ENCODE results near the gene PRRG2. TPM values are rescaled to one million over a fixed set of nuclear protein-coding genes. Genes with fewer than 3 reads are reported as not detected.

Gene PRRG2
- total and polyA plus RNA-seq, 10 of the 15 experiments (the other 5 are each of a cell fraction or from before 2014, with no cell fraction given): 0.09 to 2.1 (median 0.86) TPM

GRCh38 chr19:49624967-49625910, 44.1 kb downstream of the PRRG2 start (continued):
- no peak for TF ChIP-seq MLLT1 (IDR thresholded peaks at IDR 0.05)
- no peak for TF ChIP-seq ZNF207 (IDR thresholded peaks at IDR 0.05; ENCODE audit: borderline replicate concordance)
- TF ChIP-seq RB1 (IDR thresholded peaks at IDR 0.05; ENCODE audit: borderline replicate concordance): no peak
- TF ChIP-seq FOXK2 (IDR thresholded peaks at IDR 0.05): no peak

DNA sequence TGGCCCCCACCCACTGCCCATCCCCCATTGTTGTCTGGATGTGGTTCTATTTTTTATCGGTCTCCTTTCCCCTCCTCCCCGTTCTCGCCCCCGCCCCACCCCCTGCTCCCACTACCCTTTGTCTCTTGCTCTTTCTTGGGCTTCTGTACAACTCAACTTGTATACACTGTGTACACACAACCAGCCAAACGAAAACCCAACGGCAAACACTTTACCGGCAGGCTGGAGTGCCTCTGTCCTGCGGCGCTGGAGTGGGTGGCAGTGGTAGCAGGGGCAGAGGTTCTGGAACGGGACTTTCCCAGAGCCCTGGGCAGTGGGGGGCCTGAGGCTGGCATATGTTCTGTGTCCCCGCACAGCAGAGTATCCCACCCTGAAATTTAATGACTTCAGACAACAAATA, 45.1 kb downstream of the PRRG2 start:
- ATAC-seq (no peak), DNase-seq (ENCODE audit: low read depth, low spot score) (no peak), FAIRE-seq (no peak)
- TF ChIP-seq PAX5 (IDR thresholded peaks at IDR 0.05; ENCODE audit: borderline replicate concordance, low read depth, low read length): no peak
- no peak for TF ChIP-seq ATF7 (IDR thresholded peaks at IDR 0.05; ENCODE audit: low read depth)
- TF ChIP-seq CBX3 (IDR thresholded peaks at IDR 0.05; ENCODE audit: borderline replicate concordance, low read depth): no peak
- TF ChIP-seq, protein P1, sequence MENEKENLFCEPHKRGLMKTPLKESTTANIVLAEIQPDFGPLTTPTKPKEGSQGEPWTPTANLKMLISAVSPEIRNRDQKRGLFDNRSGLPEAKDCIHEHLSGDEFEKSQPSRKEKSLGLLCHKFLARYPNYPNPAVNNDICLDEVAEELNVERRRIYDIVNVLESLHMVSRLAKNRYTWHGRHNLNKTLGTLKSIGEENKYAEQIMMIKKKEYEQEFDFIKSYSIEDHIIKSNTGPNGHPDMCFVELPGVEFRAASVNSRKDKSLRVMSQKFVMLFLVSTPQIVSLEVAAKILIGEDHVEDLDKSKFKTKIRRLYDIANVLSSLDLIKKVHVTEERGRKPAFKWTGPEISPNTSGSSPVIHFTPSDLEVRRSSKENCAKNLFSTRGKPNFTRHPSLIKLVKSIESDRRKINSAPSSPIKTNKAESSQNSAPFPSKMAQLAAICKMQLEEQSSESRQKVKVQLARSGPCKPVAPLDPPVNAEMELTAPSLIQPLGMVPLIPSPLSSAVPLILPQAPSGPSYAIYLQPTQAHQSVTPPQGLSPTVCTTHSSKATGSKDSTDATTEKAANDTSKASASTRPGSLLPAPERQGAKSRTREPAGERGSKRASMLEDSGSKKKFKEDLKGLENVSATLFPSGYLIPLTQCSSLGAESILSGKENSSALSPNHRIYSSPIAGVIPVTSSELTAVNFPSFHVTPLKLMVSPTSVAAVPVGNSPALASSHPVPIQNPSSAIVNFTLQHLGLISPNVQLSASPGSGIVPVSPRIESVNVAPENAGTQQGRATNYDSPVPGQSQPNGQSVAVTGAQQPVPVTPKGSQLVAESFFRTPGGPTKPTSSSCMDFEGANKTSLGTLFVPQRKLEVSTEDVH (IDR thresholded peaks at IDR 0.05; ENCODE audit: low read depth, partially characterized antibody): no peak
- TF ChIP-seq, protein P2, sequence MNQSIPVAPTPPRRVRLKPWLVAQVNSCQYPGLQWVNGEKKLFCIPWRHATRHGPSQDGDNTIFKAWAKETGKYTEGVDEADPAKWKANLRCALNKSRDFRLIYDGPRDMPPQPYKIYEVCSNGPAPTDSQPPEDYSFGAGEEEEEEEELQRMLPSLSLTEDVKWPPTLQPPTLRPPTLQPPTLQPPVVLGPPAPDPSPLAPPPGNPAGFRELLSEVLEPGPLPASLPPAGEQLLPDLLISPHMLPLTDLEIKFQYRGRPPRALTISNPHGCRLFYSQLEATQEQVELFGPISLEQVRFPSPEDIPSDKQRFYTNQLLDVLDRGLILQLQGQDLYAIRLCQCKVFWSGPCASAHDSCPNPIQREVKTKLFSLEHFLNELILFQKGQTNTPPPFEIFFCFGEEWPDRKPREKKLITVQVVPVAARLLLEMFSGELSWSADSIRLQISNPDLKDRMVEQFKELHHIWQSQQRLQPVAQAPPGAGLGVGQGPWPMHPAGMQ (IDR thresholded peaks at IDR 0.05; ENCODE audit: borderline replicate concordance): no peak
- no peak for TF ChIP-seq SRF (IDR thresholded peaks at IDR 0.05; ENCODE audit: low read depth in 2 of 2, low read length in 2 of 2)
- TF ChIP-seq NR2C1 (IDR thresholded peaks at IDR 0.05): no peak
- Histone ChIP-seq H3K36me3 (ENCODE audit: control insufficient read depth in 2 of 2, insufficient read depth in 2 of 2, low read length in 1 of 2) (peaks cover 8 to 10% of the 10 kb centered on the region in 2 experiments; a peak in 3 of 4 replicates), H4K20me1 (ENCODE audit: control insufficient read depth, insufficient read depth) (no peaks in the 10 kb centered on the region), H3K4me3 (no peak overlapping the region), H3K27ac (ENCODE audit: control insufficient read depth, insufficient read depth) (no peak overlapping the region), H3K4me1 (ENCODE audit: control insufficient read depth, insufficient read depth, low read length) (no peaks in the 10 kb centered on the region), H2AFZ (ENCODE audit: control insufficient read depth, low read depth, low read length) (no peak overlapping the region), H3K9ac (ENCODE audit: control insufficient read depth, insufficient read depth, low read length) (no peak overlapping the region), H3K27me3 (replicated peaks in 1 of 2; ENCODE audit: control insufficient read depth in 2 of 2, insufficient read depth in 2 of 2, low read length in 1 of 2) (no peaks in the 10 kb centered on the region), H3K79me2 (ENCODE audit: control insufficient read depth, insufficient read depth, low read length) (no peaks in the 10 kb centered on the region), H3K4me2 (ENCODE audit: control insufficient read depth, insufficient read depth) (no peak overlapping the region), H3K9me3 (replicated peaks; ENCODE audit: control insufficient read depth, insufficient read depth, low read length) (no peaks in the 10 kb centered on the region)
- ChIA-PET POLR2A (no interaction called here), CTCF (no interaction called here), SMC1A (ENCODE audit: uncharacterized antibody, unreplicated experiment) (no interaction called here), RAD21 (ENCODE audit: unreplicated experiment) (no interaction called here)
- BruUV-seq (replicated peaks): no TSS peak
- in situ Hi-C loops (cut with MboI): no loop called here
- intact Hi-C loops (cut with micrococcal nuclease; ENCODE audit: unreplicated experiment): no loop called here
- 100% methylated on average over 7 of the region's 11 CpGs for WGBS (ENCODE audit: insufficient coverage, insufficient replicate concordance, low lambda C conversion rate, missing lambda C conversion rate)
